ENCODE results near the gene NUAK2. TPM values are rescaled to one million over a fixed set of nuclear protein-coding genes. Genes with fewer than 3 reads are reported as not detected.

NUAK2 gene
- total RNA-seq, 2 experiments from 2014 or later, result 5.3 to 9.1 TPM

GRCh38 chr1:205339197-205339702 is 17.7 kb upstream of the NUAK2 start:
- Histone ChIP-seq H3K36me3 (ENCODE audit: insufficient read depth, low read length) (no peaks in the 10 kb centered on the region), H3K4me2 (ENCODE audit: low read length) (no peak overlapping the region), H3K4me3 (ENCODE audit: low read depth, low read length, poor library complexity, severe bottlenecking) (no peak overlapping the region), H3K9me3 (ENCODE audit: low read length) (no peaks in the 10 kb centered on the region), H3K27ac (ENCODE audit: low read depth, low read length, poor library complexity, severe bottlenecking) (no peak overlapping the region), H3K9me2 (ENCODE audit: insufficient read depth, low read length) (no peaks in the 10 kb centered on the region), H4K20me1 (ENCODE audit: insufficient read depth, low read length) (no peaks in the 10 kb centered on the region), H3K4me1 (ENCODE audit: insufficient read depth, low read length, poor library complexity, severe bottlenecking) (no peaks in the 10 kb centered on the region), H3K79me2 (ENCODE audit: insufficient read depth, low read depth, low read length) (no peaks in the 10 kb centered on the region), H2AFZ (ENCODE audit: low read length) (no peak overlapping the region)
- intact Hi-C loops (cut with micrococcal nuclease; ENCODE audit: unreplicated experiment), result loop anchor here (5.0 kb wide), 1 partner anchor 58 kb away; no protein-coding TSS in a partner anchor
- TF ChIP-seq EZH2phosphoT487 (IDR thresholded peaks at IDR 0.05; ENCODE audit: borderline replicate concordance, low read depth, low read length) (no peak), CTCF (conservative IDR thresholded peaks at IDR 0.05; ENCODE audit: low read length) (no peak)
- ChIA-PET POLR2A (no interaction called here), CTCF (ENCODE audit: unreplicated experiment) (interaction anchor here (0.9 kb wide), 1 partner anchor 10 kb away, joined by 3 read pairs; no protein-coding TSS in a partner anchor)
- DNase-seq (ENCODE audit: low spot score), result no peak
- BruUV-seq (replicated peaks), result no TSS peak

GRCh38 chr1:205338011-205338410 is 16.5 kb upstream of the NUAK2 start:
- no TSS peak for BruUV-seq (replicated peaks)
- CTCF ChIA-PET (ENCODE audit: unreplicated experiment), result interaction anchor here (1.1 kb wide), 1 partner anchor 10 kb away, joined by 3 read pairs; no protein-coding TSS in a partner anchor
- intact Hi-C loops (cut with micrococcal nuclease; ENCODE audit: unreplicated experiment), result loop anchor here (5.0 kb wide), 1 partner anchor 59 kb away; no protein-coding TSS in a partner anchor

More at GRCh38 chr1:205338011-205338410, 16.5 kb upstream of the NUAK2 start:
- Histone ChIP-seq H3K9me2 (ENCODE audit: insufficient read depth, low read length) (no peaks in the 10 kb centered on the region), H3K9me3 (ENCODE audit: low read length) (no peaks in the 10 kb centered on the region), H3K79me2 (ENCODE audit: insufficient read depth, low read depth, low read length) (no peaks in the 10 kb centered on the region), H4K20me1 (ENCODE audit: insufficient read depth, low read length) (no peaks in the 10 kb centered on the region), H2AFZ (ENCODE audit: low read length) (no peak overlapping the region), H3K4me2 (ENCODE audit: low read length) (no peak overlapping the region), H3K36me3 (ENCODE audit: insufficient read depth, low read length) (no peaks in the 10 kb centered on the region), H3K4me1 (ENCODE audit: insufficient read depth, low read length, poor library complexity, severe bottlenecking) (no peaks in the 10 kb centered on the region), H3K27ac (ENCODE audit: low read depth, low read length, poor library complexity, severe bottlenecking) (no peak overlapping the region), H3K4me3 (ENCODE audit: low read depth, low read length, poor library complexity, severe bottlenecking) (no peak overlapping the region)
- DNase-seq (ENCODE audit: low spot score), result no peak
- POLR2A ChIA-PET, result interaction anchor here (0.6 kb wide), 1 partner anchor 102 kb away, joined by 4 read pairs; no protein-coding TSS in a partner anchor
- TF ChIP-seq CTCF (conservative IDR thresholded peaks at IDR 0.05; ENCODE audit: low read length) (no peak), EZH2phosphoT487 (IDR thresholded peaks at IDR 0.05; ENCODE audit: borderline replicate concordance, low read depth, low read length) (no peak)

All from OCI-LY7 (cell line).